ENCODE data around the gene TCAP. TPM values are rescaled to one million over a fixed set of nuclear protein-coding genes. Genes with fewer than 3 reads are reported as not detected.

TCAP gene
- total RNA-seq, 1 experiment from 2014 or later = 1.6 TPM

GRCh38 chr17:39669897-39670735 lies 5.0 kb downstream of the TCAP start:
- no peaks in the 10 kb centered on the region for H3K36me3 ChIP-seq (ENCODE audit: control insufficient read depth, insufficient read depth, low read length)
- POLR2A ChIA-PET = no interaction called here
- H3K27ac ChIP-seq (ENCODE audit: low read length) = no peak overlapping the region
- no peak for TF ChIP-seq REST (IDR thresholded peaks at IDR 0.05; ENCODE audit: insufficient read depth in 1 of 2, low read depth in 2 of 2, low read length in 1 of 2)
- no peak for TF ChIP-seq POLR2AphosphoS5 (IDR thresholded peaks at IDR 0.05; ENCODE audit: low read depth, low read length)
- TF ChIP-seq TCF7L2 (IDR thresholded peaks at IDR 0.05; ENCODE audit: low read depth, low read length) = no peak
- TF ChIP-seq CTCF (IDR thresholded peaks at IDR 0.05) = no peak
- TF ChIP-seq SIN3A (IDR thresholded peaks at IDR 0.05; ENCODE audit: borderline replicate concordance, insufficient read depth, low read depth, low read length) = no peak
- DNase-seq (ENCODE audit: low read depth, low spot score) = no peak
- BruUV-seq (replicated peaks) = no TSS peak
- CTCF ChIA-PET = interaction anchor here (0.7 to 2.5 kb wide), 4 partner anchors 17 to 48 kb away, joined by 3 to 11 read pairs (median 3); no protein-coding TSS in a partner anchor
- no peak overlapping the region for H3K4me3 ChIP-seq (ENCODE audit: low read depth in 2 of 2, low read length in 2 of 2)
- peaks cover 25% of the 10 kb centered on the region for H3K4me1 ChIP-seq (ENCODE audit: control insufficient read depth, insufficient read depth, low read length)
- no peaks in the 10 kb centered on the region for H3K27me3 ChIP-seq (ENCODE audit: control insufficient read depth, insufficient read depth, low read length)
- in situ Hi-C loops (cut with HindIII; ENCODE audit: low pct_unique_long_range_greater_than_20kb, low sequenced_read_pairs) (no loop called here), intact Hi-C loops (cut with micrococcal nuclease; ENCODE audit: unreplicated experiment) (loop anchor here (5.0 kb wide), 1 partner anchor 48 kb away; no protein-coding TSS in a partner anchor)
- H3K9me3 ChIP-seq (ENCODE audit: control insufficient read depth, insufficient read depth, low read depth, low read length) = no peaks in the 10 kb centered on the region
- no peak for ATAC-seq

GRCh38 chr17:39670746-39671145 lies 5.6 kb downstream of the TCAP start:
- intact Hi-C loops (cut with micrococcal nuclease; ENCODE audit: unreplicated experiment) = loop anchor here (5.0 kb wide), 1 partner anchor 48 kb away; no protein-coding TSS in a partner anchor
- ATAC-seq (no peak), DNase-seq (ENCODE audit: low read depth, low spot score) (no peak)
- POLR2A ChIA-PET = no interaction called here
- TF ChIP-seq REST (IDR thresholded peaks at IDR 0.05; ENCODE audit: insufficient read depth in 1 of 2, low read depth in 2 of 2, low read length in 1 of 2) (no peak), POLR2AphosphoS5 (IDR thresholded peaks at IDR 0.05; ENCODE audit: low read depth, low read length) (no peak), CTCF (IDR thresholded peaks at IDR 0.05) (no peak), TCF7L2 (IDR thresholded peaks at IDR 0.05; ENCODE audit: low read depth, low read length) (no peak)
- Histone ChIP-seq H3K9me3 (ENCODE audit: control insufficient read depth, insufficient read depth, low read depth, low read length) (no peaks in the 10 kb centered on the region), H3K27me3 (ENCODE audit: control insufficient read depth, insufficient read depth, low read length) (no peaks in the 10 kb centered on the region), H3K4me3 (ENCODE audit: low read depth in 2 of 2, low read length in 2 of 2) (no peak overlapping the region), H3K4me1 (ENCODE audit: control insufficient read depth, insufficient read depth, low read length) (peaks cover 20% of the 10 kb centered on the region), H3K36me3 (ENCODE audit: control insufficient read depth, insufficient read depth, low read length) (no peaks in the 10 kb centered on the region), H3K27ac (ENCODE audit: low read length) (no peak overlapping the region)
- no TSS peak for BruUV-seq (replicated peaks)
- CTCF ChIA-PET = interaction anchor here (0.6 to 2.5 kb wide), 5 partner anchors 34 to 49 kb away, joined by 3 to 11 read pairs (median 3); no protein-coding TSS in a partner anchor
- in situ Hi-C loops (cut with HindIII; ENCODE audit: low pct_unique_long_range_greater_than_20kb, low sequenced_read_pairs) = no loop called here
